Prostate gland (tissue), 2 donors: ENCODE data around the gene TMEM167B.

Experiments used
- CTCF ChIP-seq, 4 experiments: fragments of 200-600 bp in 2 of 4; fragments of 450-650 bp in 2 of 4; sonication (generic) in 2 of 4; IDR thresholded peaks; 1 replicate in 3 of 4; 2 replicates in 1 of 4; pipeline ENCODE4 v1.5.1; 2016 to 2019; ENCODE audit warnings: antibody characterized with exemption in 4 of 4, mild to moderate bottlenecking in 2 of 4, moderate library complexity in 2 of 4
- POLR2A ChIP-seq: fragments of 450-650 bp; IDR thresholded peaks from one replicate; pipeline ENCODE4 v1.6.1; 2016; ENCODE audit warnings: antibody characterized with exemption, mild to moderate bottlenecking

- no peak for TF ChIP-seq CTCF (IDR thresholded peaks at IDR 0.05)
- no peak for TF ChIP-seq POLR2A
These were observed 3.8 kb downstream of the TMEM167B start for GRCh38 chr1:109094377-109094803.
